ENCODE measurements around the gene COX15. TPM values are rescaled to one million over a fixed set of nuclear protein-coding genes. Genes with fewer than 3 reads are reported as not detected.

COX15 gene
- total RNA-seq, 8 experiments from 2014 or later = 34.5 to 61.6 (median 42.4) TPM

DNA sequence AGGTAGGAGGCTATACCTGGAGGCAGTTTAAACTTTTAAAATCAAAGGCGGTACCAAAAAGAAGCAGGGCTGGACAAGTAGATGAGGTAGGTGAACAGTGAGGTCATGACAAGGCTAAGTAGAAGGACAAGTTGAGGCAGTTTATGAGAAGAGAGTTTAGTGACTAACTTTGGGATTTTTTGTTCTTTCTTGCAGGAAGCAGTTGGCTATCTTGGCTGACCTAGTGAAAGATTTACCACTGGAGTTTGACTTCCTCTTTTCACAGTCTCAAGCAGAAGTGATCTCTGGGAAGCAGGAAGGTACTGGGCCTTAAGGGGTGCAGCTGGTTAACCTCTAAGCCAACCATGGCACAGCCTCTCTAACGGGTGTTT is 46.3 kb downstream of the COX15 start:
- no peak for ATAC-seq (replicated peaks in 6 of 8)
- H3K4me1 ChIP-seq (replicated peaks in 1 of 2) = no peaks in the 10 kb centered on the region
- in situ Hi-C loops (cut with MboI; ENCODE audit: low pct_unique_long_range_greater_than_20kb in 2 of 9, low sequenced_read_pairs in 9 of 9, unreplicated experiment in 9 of 9) = no loop called here
- 56 to 100% (median 94%) methylated on average over 1 to 2 of the region's 2 CpGs; no CpG with 5 or more reads in 3 of the 10 experiments for WGBS, 10 experiments
- no peak overlapping the region for H3K27ac ChIP-seq
- H3K4me3 ChIP-seq = no peak overlapping the region

DNA sequence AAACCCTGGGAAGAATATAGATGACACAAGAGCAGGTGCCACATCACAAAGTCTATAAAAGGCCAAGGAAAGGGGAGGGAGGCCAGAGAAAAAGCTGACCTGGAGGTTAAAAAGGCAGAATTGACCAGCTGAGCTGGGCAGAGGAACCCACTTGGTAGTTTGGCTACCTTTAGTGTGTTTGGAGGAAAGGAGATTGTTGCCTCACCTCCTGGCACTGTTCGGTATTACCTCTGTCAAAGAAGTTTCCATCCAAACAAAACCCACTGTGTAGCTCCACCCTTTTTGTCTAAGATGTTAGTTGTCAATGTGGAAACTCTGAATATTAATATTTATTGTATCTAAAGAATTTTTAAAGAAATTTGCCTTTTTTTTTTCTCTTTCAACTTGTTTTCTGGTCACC is 49.2 kb downstream of the COX15 start:
- WGBS, 10 experiments = 75 to 100% (median 82%) methylated on average over 1 of the region's 1 CpG; no CpG with 5 or more reads in 2 of the 10 experiments
- in situ Hi-C loops (cut with MboI; ENCODE audit: low pct_unique_long_range_greater_than_20kb in 2 of 9, low sequenced_read_pairs in 9 of 9, unreplicated experiment in 9 of 9) = no loop called here
- peak in 3 of 8 experiments; percentile 10 to 50 (median 31) for ATAC-seq (replicated peaks in 6 of 8)

More for the DNA sequence above, 49.2 kb downstream of the COX15 start:
- no peak overlapping the region for H3K4me3 ChIP-seq
- H3K27ac ChIP-seq = no peak overlapping the region
- no peaks in the 10 kb centered on the region for H3K4me1 ChIP-seq (replicated peaks in 1 of 2)

Other genes starting within 250 kb of the COX15 start
- gene NKX2-3, start 199.2 kb downstream of the COX15 start, total RNA-seq = under 1 TPM in 2 of 8 experiments, not detected in 6; 0.05 to 0.33 TPM
- gene SLC25A28, start 111.7 kb downstream of the COX15 start, total RNA-seq = 10 to 100 TPM; 14.9 to 41.3 (median 33.7) TPM
- gene ENTPD7, start 72.6 kb downstream of the COX15 start, total RNA-seq = 10 to 100 TPM in 7 of 8 experiments, 1 to 10 TPM in 1; 9.9 to 18.8 (median 11.2) TPM
- 10 to 100 TPM; 15.1 to 23.8 (median 16.0) TPM for gene CUTC, start 107 bp upstream of the COX15 start, total RNA-seq
- 1 to 10 TPM in 1 of 8 experiments, under 1 TPM in 7; 0.11 to 7.9 (median 0.55) TPM for gene ABCC2, start 50.5 kb upstream of the COX15 start, total RNA-seq

All from motor neuron (in vitro differentiated cells).